GM12865 (cell line): ENCODE data around the gene CCDC136.

ENCODE experiments used
- DNase-seq: peaks from one replicate; pipeline ENCODE4 v3.0.0; 2010; ENCODE audit warnings: low read depth
- H3K4me3 ChIP-seq: 2 replicates; pipeline ENCODE4 v1.5.1; 2011; ENCODE audit warnings: mild to moderate bottlenecking, low read depth, low read length, control low read depth
- CTCF ChIP-seq: IDR thresholded peaks from 2 replicates; pipeline ENCODE4 v1.5.1; 2011; ENCODE audit warnings: low read length, control low read depth, low read depth, inconsistent platforms; ENCODE audit not compliant: insufficient read depth; ENCODE audit errors: missing control alignments

The CCDC136 gene

GRCh38 chr7:128826512-128826911 is 34.7 kb downstream of the CCDC136 start:
- TF ChIP-seq CTCF: no peak
- H3K4me3 ChIP-seq: no peak overlapping the region
- DNase-seq: no peak

GRCh38 chr7:128826916-128827247 is 35.1 kb downstream of the CCDC136 start:
- DNase-seq: no peak
- no peak for TF ChIP-seq CTCF
- H3K4me3 ChIP-seq: no peak overlapping the region

- DNase-seq: no peak
- H3K4me3 ChIP-seq: no peak overlapping the region
- TF ChIP-seq CTCF: no peak
Measured at GRCh38 chr7:128827248-128827958, 35.6 kb downstream of the CCDC136 start.

GRCh38 chr7:128827971-128828711 is 36.4 kb downstream of the CCDC136 start:
- no peak for DNase-seq
- no peak for TF ChIP-seq CTCF
- H3K4me3 ChIP-seq: no peak overlapping the region

- no peak for TF ChIP-seq CTCF
- H3K4me3 ChIP-seq: no peak overlapping the region
- no peak for DNase-seq
Measured at GRCh38 chr7:128829391-128830166, 37.8 kb downstream of the CCDC136 start.

GRCh38 chr7:128830231-128831177 is 38.7 kb downstream of the CCDC136 start, which contains the start of gene FLNC:
FLNC (plus strand) TSS chr7:128830406; CDS start chr7:128830638, 232 bp downstream.
- DNase-seq: no peak
- TF ChIP-seq CTCF: no peak
- no peak within 1 kb of the TSS for H3K4me3 ChIP-seq
